ENCODE data around the gene NUP210L.

GRCh38 chr1:153977250-153978240, 177.3 kb downstream of the NUP210L start, which contains the start of gene JTB:
- TF ChIP-seq REST (IDR thresholded peaks at IDR 0.05; ENCODE audit: unreplicated experiment) (peak; percentile 6), POLR2AphosphoS5 (IDR thresholded peaks at IDR 0.05; ENCODE audit: low read depth) (peak; percentile 88), JUNB (IDR thresholded peaks at IDR 0.05; ENCODE audit: unreplicated experiment) (peak; percentile 63), EZH2phosphoT487 (IDR thresholded peaks at IDR 0.05; ENCODE audit: unreplicated experiment) (no peak), EZH2 (IDR thresholded peaks at IDR 0.05; ENCODE audit: low read depth, unreplicated experiment) (no peak), CTCF (conservative IDR thresholded peaks at IDR 0.05; ENCODE audit: low read depth in 2 of 2) (no peak), ZNF114 (CRISPR knock-in tag; IDR thresholded peaks at IDR 0.05) (no peak)
